Activated CD4-positive, alpha-beta T cell treated with anti-CD3 and anti-CD28 coated beads, Interleukin-2, amount 50 U/mL, for 48 hours (primary cell): ENCODE results near the gene EXOC2.
"Not testable (repeated sequence)": the region's sequence is repeated elsewhere in the genome, so short reads cannot be mapped to it uniquely, and the experiment has no call there.

Experiments used
- DNase-seq, 2 experiments: peaks; one replicate each; pipeline ENCODE4 v3.0.0-alpha.2; 2020

EXOC2 gene

GRCh38 chr6:582370-582769 is 110.6 kb downstream of the EXOC2 start:
- DNase-seq = no peak

- DNase-seq = no peak
Measured at GRCh38 chr6:579339-579738, 113.6 kb downstream of the EXOC2 start.

GRCh38 chr6:572596-573265 is 120.2 kb downstream of the EXOC2 start:
- no peak for DNase-seq

- DNase-seq = no peak
Measured at GRCh38 chr6:571892-572291, 121.0 kb downstream of the EXOC2 start.

- peak in 1 of 2 experiments; percentile 34 for DNase-seq
Measured at GRCh38 chr6:570825-571224, 122.1 kb downstream of the EXOC2 start.

GRCh38 chr6:568954-569523 is 123.9 kb downstream of the EXOC2 start:
- no peak for DNase-seq

GRCh38 chr6:568085-568484 is 124.9 kb downstream of the EXOC2 start:
- no peak for DNase-seq

- no peak for DNase-seq
Measured at GRCh38 chr6:563863-564262, 129.1 kb downstream of the EXOC2 start.

GRCh38 chr6:562052-562676 is 130.8 kb downstream of the EXOC2 start:
- no peak for DNase-seq

GRCh38 chr6:561335-561734 is 131.6 kb downstream of the EXOC2 start:
- not testable (repeated sequence) for DNase-seq

GRCh38 chr6:558959-559358 is 134.0 kb downstream of the EXOC2 start:
- peak in 1 of 2 experiments; percentile 34 for DNase-seq

GRCh38 chr6:558089-558488 is 134.8 kb downstream of the EXOC2 start:
- DNase-seq = no peak

GRCh38 chr6:551829-552350 is 141.0 kb downstream of the EXOC2 start:
- no peak for DNase-seq

GRCh38 chr6:551405-551804 is 141.5 kb downstream of the EXOC2 start:
- DNase-seq = peak; percentile 49 to 62

GRCh38 chr6:549906-550305 is 143.0 kb downstream of the EXOC2 start:
- DNase-seq = peak; percentile 53 to 66

GRCh38 chr6:548517-548916 is 144.4 kb downstream of the EXOC2 start:
- DNase-seq = peak; percentile 51 to 64

- DNase-seq = no peak
Measured at GRCh38 chr6:548091-548490, 144.8 kb downstream of the EXOC2 start.

- DNase-seq = no peak
Measured at GRCh38 chr6:540490-540889, 152.4 kb downstream of the EXOC2 start.

- DNase-seq = no peak
Measured at GRCh38 chr6:537114-537513, 155.8 kb downstream of the EXOC2 start.

- no peak for DNase-seq
Measured at GRCh38 chr6:530425-530824, 162.5 kb downstream of the EXOC2 start.

GRCh38 chr6:528989-529388 is 163.9 kb downstream of the EXOC2 start:
- no peak for DNase-seq

GRCh38 chr6:527989-528673 is 164.8 kb downstream of the EXOC2 start:
- no peak for DNase-seq

GRCh38 chr6:524803-525202 is 168.1 kb downstream of the EXOC2 start:
- peak; percentile 45 to 57 for DNase-seq

- DNase-seq = no peak
Measured at GRCh38 chr6:520820-521219, 172.1 kb downstream of the EXOC2 start.
